ENCODE results near the gene KRT78.

DNA sequence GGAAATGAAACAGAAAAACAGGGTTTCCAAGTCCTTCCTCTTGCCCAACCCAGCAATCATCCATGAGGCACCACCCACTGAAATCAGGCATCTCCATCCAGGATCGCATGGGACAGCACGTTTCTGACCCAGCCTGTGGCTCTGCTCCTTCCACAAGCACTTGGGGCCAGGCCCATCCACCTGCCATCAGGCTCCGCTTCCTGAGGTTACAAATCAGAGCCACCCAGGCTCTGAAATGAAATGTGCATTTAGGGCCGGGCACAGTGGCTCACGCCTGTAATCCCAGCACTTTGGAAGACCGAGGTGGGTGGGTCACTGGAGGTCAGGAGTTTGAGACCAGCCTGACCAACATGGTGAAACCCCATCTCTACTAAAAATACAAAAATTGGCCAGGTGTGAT lies 717 bp upstream of the KRT78 start:
- TF ChIP-seq, protein P1, sequence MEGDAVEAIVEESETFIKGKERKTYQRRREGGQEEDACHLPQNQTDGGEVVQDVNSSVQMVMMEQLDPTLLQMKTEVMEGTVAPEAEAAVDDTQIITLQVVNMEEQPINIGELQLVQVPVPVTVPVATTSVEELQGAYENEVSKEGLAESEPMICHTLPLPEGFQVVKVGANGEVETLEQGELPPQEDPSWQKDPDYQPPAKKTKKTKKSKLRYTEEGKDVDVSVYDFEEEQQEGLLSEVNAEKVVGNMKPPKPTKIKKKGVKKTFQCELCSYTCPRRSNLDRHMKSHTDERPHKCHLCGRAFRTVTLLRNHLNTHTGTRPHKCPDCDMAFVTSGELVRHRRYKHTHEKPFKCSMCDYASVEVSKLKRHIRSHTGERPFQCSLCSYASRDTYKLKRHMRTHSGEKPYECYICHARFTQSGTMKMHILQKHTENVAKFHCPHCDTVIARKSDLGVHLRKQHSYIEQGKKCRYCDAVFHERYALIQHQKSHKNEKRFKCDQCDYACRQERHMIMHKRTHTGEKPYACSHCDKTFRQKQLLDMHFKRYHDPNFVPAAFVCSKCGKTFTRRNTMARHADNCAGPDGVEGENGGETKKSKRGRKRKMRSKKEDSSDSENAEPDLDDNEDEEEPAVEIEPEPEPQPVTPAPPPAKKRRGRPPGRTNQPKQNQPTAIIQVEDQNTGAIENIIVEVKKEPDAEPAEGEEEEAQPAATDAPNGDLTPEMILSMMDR (IDR thresholded peaks at IDR 0.05; ENCODE audit: low read depth, low read length, poor library complexity, severe bottlenecking) = no peak
- no peak for TF ChIP-seq EZH2phosphoT487 (IDR thresholded peaks at IDR 0.05; ENCODE audit: borderline replicate concordance, low read length)
